BLaER1 (cell line): ENCODE results near the gene FOXL2NB.
A peak's percentile ranks its signal among the peaks of the same experiment; 100 is the strongest.

Experiments
- H3K27ac ChIP-seq: shearing (Covaris generic); formaldehyde crosslinking; 2 replicates; pipeline ENCODE4 v1.8.1; 2022
- H3K27me3 ChIP-seq: shearing (Covaris generic); formaldehyde crosslinking; 2 replicates; pipeline ENCODE4 v1.8.1; 2022
- H3K36me3 ChIP-seq: shearing (Covaris generic); formaldehyde crosslinking; 2 replicates; pipeline ENCODE4 v1.8.1; 2022
- H3K4me1 ChIP-seq: shearing (Covaris generic); formaldehyde crosslinking; 2 replicates; pipeline ENCODE4 v1.8.1; 2022
- H3K4me2 ChIP-seq: shearing (Covaris generic); formaldehyde crosslinking; 2 replicates; pipeline ENCODE4 v1.8.1; 2022
- H3K4me3 ChIP-seq: shearing (Covaris generic); formaldehyde crosslinking; 2 replicates; pipeline ENCODE4 v1.8.1; 2022
- H3K9ac ChIP-seq: shearing (Covaris generic); formaldehyde crosslinking; 2 replicates; pipeline ENCODE4 v1.8.1; 2022
- H3K9me3 ChIP-seq: shearing (Covaris generic); formaldehyde crosslinking; 2 replicates; pipeline ENCODE4 v1.8.1; 2022
- H4K20me1 ChIP-seq: shearing (Covaris generic); formaldehyde crosslinking; 2 replicates; pipeline ENCODE4 v1.8.1; 2022
- Cebpa-rat ChIP-seq: shearing (Covaris generic); IDR thresholded peaks from 2 replicates; pipeline ENCODE4 v1.8.1; 2022

Gene FOXL2NB

GRCh38 chr3:138985932-138986331 is 38.9 kb downstream of the FOXL2NB start:
- H3K4me1 ChIP-seq, result peaks cover 50% of the 10 kb centered on the region
- TF ChIP-seq Cebpa-rat, result no peak
- no peaks in the 10 kb centered on the region for H3K27me3 ChIP-seq
- H3K36me3 ChIP-seq, result no peaks in the 10 kb centered on the region
- no peaks in the 10 kb centered on the region for H4K20me1 ChIP-seq
- H3K27ac ChIP-seq, result peak overlapping the region; percentile 44; the same call in 1 of the 2 replicates
- H3K9me3 ChIP-seq, result no peaks in the 10 kb centered on the region
- H3K4me2 ChIP-seq, result peak overlapping the region; percentile 75
- no peak overlapping the region for H3K4me3 ChIP-seq
- H3K9ac ChIP-seq, result no peak overlapping the region

- TF ChIP-seq Cebpa-rat, result no peak
- Histone ChIP-seq H3K4me2 (peak overlapping the region; percentile 75), H3K27ac (no peak overlapping the region; the same call in 1 of the 2 replicates), H3K9ac (no peak overlapping the region), H3K27me3 (no peaks in the 10 kb centered on the region), H4K20me1 (no peaks in the 10 kb centered on the region), H3K4me1 (peaks cover 50% of the 10 kb centered on the region), H3K36me3 (no peaks in the 10 kb centered on the region), H3K9me3 (no peaks in the 10 kb centered on the region), H3K4me3 (no peak overlapping the region)
Measured at GRCh38 chr3:138987181-138987580, 40.2 kb downstream of the FOXL2NB start.

- TF ChIP-seq Cebpa-rat, result no peak
- H3K9me3 ChIP-seq, result peaks cover 1% of the 10 kb centered on the region; the same call in 1 of the 2 replicates
- no peaks in the 10 kb centered on the region for H4K20me1 ChIP-seq
- H3K4me3 ChIP-seq, result no peak overlapping the region
- no peaks in the 10 kb centered on the region for H3K27me3 ChIP-seq
- no peak overlapping the region for H3K4me2 ChIP-seq
- no peak overlapping the region for H3K27ac ChIP-seq
- H3K9ac ChIP-seq, result no peak overlapping the region
- H3K4me1 ChIP-seq, result no peaks in the 10 kb centered on the region
- no peaks in the 10 kb centered on the region for H3K36me3 ChIP-seq
Measured at GRCh38 chr3:138995706-138996105, 48.7 kb downstream of the FOXL2NB start.
